C4-2B (cell line): Measurements from ENCODE around the gene RHEB.

ENCODE experiments used
- ZFX ChIP-seq: fragments of 450-650 bp; IDR thresholded peaks from 2 replicates; pipeline ENCODE4 v1.6.1; 2017
- TF ChIP-seq, protein P1 (sequence below): fragments of 450-650 bp; conservative IDR thresholded peaks from 2 replicates; pipeline ENCODE4 v1.5.1; 2017; ENCODE audit warnings: mild to moderate bottlenecking

DNA sequence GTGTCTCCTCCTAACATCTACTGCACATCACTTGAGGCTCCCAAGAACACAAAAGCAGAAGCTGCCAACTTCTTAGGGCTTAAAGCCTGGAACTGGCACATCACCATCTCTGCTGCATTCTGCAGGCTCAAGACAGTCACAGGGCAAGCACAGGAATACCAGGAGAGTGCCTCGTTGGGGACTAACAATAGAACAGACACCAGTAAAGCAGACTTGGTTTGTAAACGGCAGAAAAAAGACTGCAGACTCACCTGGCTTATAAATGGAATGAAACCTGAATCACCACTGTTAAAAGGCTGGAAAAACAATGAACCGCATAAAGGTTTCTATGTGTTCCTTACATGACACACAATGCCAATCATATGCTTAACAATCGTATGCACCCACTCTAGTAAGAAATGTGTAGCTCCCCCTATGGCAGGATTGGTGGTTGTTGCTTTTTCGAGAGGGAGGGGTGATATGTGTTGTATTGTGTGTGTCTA lies 12.8 kb downstream of the RHEB start:
- TF ChIP-seq, protein P1, sequence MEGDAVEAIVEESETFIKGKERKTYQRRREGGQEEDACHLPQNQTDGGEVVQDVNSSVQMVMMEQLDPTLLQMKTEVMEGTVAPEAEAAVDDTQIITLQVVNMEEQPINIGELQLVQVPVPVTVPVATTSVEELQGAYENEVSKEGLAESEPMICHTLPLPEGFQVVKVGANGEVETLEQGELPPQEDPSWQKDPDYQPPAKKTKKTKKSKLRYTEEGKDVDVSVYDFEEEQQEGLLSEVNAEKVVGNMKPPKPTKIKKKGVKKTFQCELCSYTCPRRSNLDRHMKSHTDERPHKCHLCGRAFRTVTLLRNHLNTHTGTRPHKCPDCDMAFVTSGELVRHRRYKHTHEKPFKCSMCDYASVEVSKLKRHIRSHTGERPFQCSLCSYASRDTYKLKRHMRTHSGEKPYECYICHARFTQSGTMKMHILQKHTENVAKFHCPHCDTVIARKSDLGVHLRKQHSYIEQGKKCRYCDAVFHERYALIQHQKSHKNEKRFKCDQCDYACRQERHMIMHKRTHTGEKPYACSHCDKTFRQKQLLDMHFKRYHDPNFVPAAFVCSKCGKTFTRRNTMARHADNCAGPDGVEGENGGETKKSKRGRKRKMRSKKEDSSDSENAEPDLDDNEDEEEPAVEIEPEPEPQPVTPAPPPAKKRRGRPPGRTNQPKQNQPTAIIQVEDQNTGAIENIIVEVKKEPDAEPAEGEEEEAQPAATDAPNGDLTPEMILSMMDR, result peak; percentile 22; the same call in 1 of the 2 replicates
- no peak for TF ChIP-seq ZFX
